IPS DF 6.9 (cell line): ENCODE measurements around the gene CPS1.

Experiments used
- DNase-seq: peaks from one replicate; pipeline ENCODE4 v3.0.0-alpha.2; 2013; ENCODE audit warnings: low read depth, low spot score
- H3K27ac ChIP-seq: one replicate; pipeline ENCODE4 v1.5.1; 2013; ENCODE audit warnings: low read length, control low read depth
- H3K27me3 ChIP-seq: 2 replicates; pipeline ENCODE4 v1.6.1; 2013; ENCODE audit warnings: mild to moderate bottlenecking, low read length; ENCODE audit not compliant: control insufficient read depth, insufficient read depth
- H3K36me3 ChIP-seq: 2 replicates; pipeline ENCODE4 v1.6.1; 2013; ENCODE audit warnings: low read length; ENCODE audit not compliant: control insufficient read depth, insufficient read depth
- H3K4me1 ChIP-seq: 2 replicates; pipeline ENCODE4 v1.6.1; 2013; ENCODE audit warnings: low read length; ENCODE audit not compliant: control insufficient read depth, insufficient read depth
- H3K4me3 ChIP-seq: 2 replicates; pipeline ENCODE4 v1.5.1; 2013; ENCODE audit warnings: mild to moderate bottlenecking, low read length
- H3K9me3 ChIP-seq: 2 replicates; pipeline ENCODE4 v1.6.1; 2013; ENCODE audit warnings: low read length, inconsistent platforms; ENCODE audit not compliant: control insufficient read depth, insufficient read depth
- WGBS: extraction: QIAGEN DNeasy Blood & Tissue Kit; methylation state at CpG from one replicate; pipeline ENCODE4 v1.1.7; 2013; ENCODE audit warnings: mixed read lengths, missing lambda C conversion rate; ENCODE audit not compliant: insufficient read length, insufficient coverage; 5-methylcytosine and 5-hydroxymethylcytosine counted together

Gene CPS1

GRCh38 chr2:210562502-210563080, 6.2 kb downstream of the CPS1 start:
- H3K4me3 ChIP-seq = no peak overlapping the region
- no peaks in the 10 kb centered on the region for H3K9me3 ChIP-seq
- DNase-seq = no peak
- H3K27me3 ChIP-seq = no peaks in the 10 kb centered on the region
- WGBS = no CpG with 5 or more reads among the region's 4 CpGs
- H3K4me1 ChIP-seq = no peaks in the 10 kb centered on the region
- no peak overlapping the region for H3K27ac ChIP-seq
- no peaks in the 10 kb centered on the region for H3K36me3 ChIP-seq

DNA sequence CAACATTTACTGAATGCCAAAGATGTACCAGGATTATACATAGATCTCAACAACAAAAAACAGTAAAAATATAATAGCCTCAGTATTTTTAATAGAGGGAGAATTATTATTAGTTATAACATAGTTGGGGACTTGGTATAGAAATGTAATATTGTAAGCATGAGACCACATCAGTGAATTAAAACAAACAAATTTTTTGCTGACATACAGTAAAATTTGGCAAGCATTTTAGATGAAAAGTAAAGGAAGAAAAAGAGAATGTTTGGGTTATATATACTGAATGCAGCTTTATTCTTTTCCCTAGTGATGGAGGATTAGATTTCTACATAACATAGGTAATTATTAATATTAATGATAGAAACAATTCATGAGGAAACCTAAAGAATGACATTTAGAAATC, 10.9 kb downstream of the CPS1 start:
- Histone ChIP-seq H3K4me1 (peaks cover 2% of the 10 kb centered on the region; the same call in 1 of the 2 replicates), H3K27ac (no peak overlapping the region), H3K36me3 (no peaks in the 10 kb centered on the region), H3K4me3 (no peak overlapping the region), H3K27me3 (no peaks in the 10 kb centered on the region), H3K9me3 (no peaks in the 10 kb centered on the region)
- DNase-seq = no peak

GRCh38 chr2:210568108-210568507, 11.7 kb downstream of the CPS1 start:
- H3K36me3 ChIP-seq = no peaks in the 10 kb centered on the region
- WGBS = no CpG with 5 or more reads among the region's 2 CpGs
- no peaks in the 10 kb centered on the region for H3K27me3 ChIP-seq
- peaks cover 2% of the 10 kb centered on the region; the same call in 1 of the 2 replicates for H3K4me1 ChIP-seq
- DNase-seq = no peak
- no peak overlapping the region for H3K4me3 ChIP-seq
- H3K9me3 ChIP-seq = no peaks in the 10 kb centered on the region
- no peak overlapping the region for H3K27ac ChIP-seq

DNA sequence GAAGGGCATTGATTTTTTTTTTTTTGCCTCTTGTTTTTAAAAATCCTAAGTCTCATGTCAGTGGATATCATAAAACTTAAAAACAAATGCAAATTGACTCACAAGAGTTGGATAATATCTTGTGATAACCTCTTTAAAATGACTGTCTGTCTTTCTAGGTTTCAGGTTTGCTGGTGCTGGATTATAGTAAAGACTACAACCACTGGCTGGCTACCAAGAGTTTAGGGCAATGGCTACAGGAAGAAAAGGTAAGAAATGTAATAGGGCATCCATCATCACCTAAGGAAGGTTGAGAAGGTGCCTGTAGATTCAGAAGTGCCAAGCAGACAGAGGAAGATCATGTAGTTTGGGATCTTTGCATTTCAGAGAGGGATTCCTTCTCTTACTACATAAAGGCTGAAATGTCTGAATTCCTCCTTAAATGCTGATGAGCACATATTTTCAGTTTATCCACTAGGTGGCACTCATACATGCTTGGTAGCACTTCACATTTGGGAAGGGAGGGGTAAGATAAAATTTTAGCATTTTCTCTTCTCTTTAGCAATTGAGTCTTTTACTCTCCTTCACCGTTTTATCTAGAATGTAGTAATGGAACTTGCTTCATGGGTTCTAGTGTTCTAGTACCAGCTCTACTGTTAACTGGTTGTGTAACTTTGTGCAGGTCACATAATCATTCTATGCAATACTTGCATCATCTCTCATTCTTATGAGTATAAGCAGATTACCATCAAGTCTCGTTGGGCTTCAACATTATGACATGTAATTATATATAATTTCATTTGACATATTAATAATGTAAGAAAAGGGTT, 21.1 kb downstream of the CPS1 start:
- Histone ChIP-seq H3K4me1 (no peaks in the 10 kb centered on the region), H3K4me3 (no peak overlapping the region), H3K36me3 (no peaks in the 10 kb centered on the region), H3K27ac (no peak overlapping the region), H3K27me3 (no peaks in the 10 kb centered on the region), H3K9me3 (no peaks in the 10 kb centered on the region)
- no peak for DNase-seq
- no CpG with 5 or more reads among the region's 2 CpGs for WGBS

- DNase-seq = no peak
- Histone ChIP-seq H3K36me3 (no peaks in the 10 kb centered on the region), H3K4me3 (no peak overlapping the region), H3K9me3 (no peaks in the 10 kb centered on the region), H3K27ac (no peak overlapping the region), H3K27me3 (no peaks in the 10 kb centered on the region), H3K4me1 (no peaks in the 10 kb centered on the region)
- WGBS = no CpG with 5 or more reads among the region's 2 CpGs
Measured at GRCh38 chr2:210584834-210585233, 28.4 kb downstream of the CPS1 start.

GRCh38 chr2:210586381-210586780, 30.0 kb downstream of the CPS1 start:
- Histone ChIP-seq H3K27ac (no peak overlapping the region), H3K27me3 (no peaks in the 10 kb centered on the region), H3K4me1 (no peaks in the 10 kb centered on the region), H3K36me3 (no peaks in the 10 kb centered on the region), H3K9me3 (no peaks in the 10 kb centered on the region), H3K4me3 (no peak overlapping the region)
- no peak for DNase-seq

DNA sequence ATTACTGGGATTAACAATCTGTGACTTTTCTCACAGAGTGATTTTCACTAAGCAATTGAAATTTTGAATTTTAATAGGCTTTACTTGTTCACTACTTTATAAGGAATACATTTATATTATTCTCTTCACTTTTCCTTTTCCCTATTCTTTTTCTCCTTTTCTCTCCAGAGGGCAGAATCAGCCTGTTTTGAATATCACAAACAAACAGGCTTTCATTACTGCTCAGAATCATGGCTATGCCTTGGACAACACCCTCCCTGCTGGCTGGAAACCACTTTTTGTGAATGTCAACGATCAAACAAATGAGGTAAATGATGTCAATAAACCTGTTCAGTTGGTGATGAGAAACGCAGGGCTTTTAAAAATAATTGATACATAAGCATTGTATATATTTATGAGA, 35.3 kb downstream of the CPS1 start:
- H3K27ac ChIP-seq = no peak overlapping the region
- H3K4me3 ChIP-seq = no peak overlapping the region
- H3K27me3 ChIP-seq = no peaks in the 10 kb centered on the region
- no peaks in the 10 kb centered on the region; the same call in 1 of the 2 replicates for H3K4me1 ChIP-seq
- H3K36me3 ChIP-seq = no peaks in the 10 kb centered on the region
- no peaks in the 10 kb centered on the region for H3K9me3 ChIP-seq
- DNase-seq = no peak
- no CpG with 5 or more reads among the region's 2 CpGs for WGBS

DNA sequence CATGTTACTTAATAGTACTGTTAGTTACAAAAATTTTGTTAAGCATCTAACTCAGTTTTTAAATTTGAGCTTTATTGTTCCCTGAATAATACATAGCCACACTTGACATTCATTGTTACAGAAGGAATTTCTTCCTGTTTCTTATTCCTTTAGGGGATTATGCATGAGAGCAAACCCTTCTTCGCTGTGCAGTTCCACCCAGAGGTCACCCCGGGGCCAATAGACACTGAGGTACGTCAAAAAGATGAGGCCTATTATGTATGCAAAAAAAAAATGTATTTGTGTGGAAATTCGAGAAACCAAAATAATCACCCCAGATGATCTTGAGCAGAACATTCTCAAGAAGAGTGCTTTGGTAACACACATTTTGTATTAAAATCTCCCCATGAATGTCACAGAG, 36.3 kb downstream of the CPS1 start:
- Histone ChIP-seq H3K9me3 (no peaks in the 10 kb centered on the region), H3K4me1 (no peaks in the 10 kb centered on the region; the same call in 1 of the 2 replicates), H3K36me3 (no peaks in the 10 kb centered on the region), H3K27me3 (no peaks in the 10 kb centered on the region), H3K27ac (no peak overlapping the region), H3K4me3 (no peak overlapping the region)
- WGBS = no CpG with 5 or more reads among the region's 4 CpGs
- no peak for DNase-seq

- H3K4me3 ChIP-seq = no peak overlapping the region
- no peak for DNase-seq
- no CpG with 5 or more reads among the region's 4 CpGs for WGBS
- H3K36me3 ChIP-seq = no peaks in the 10 kb centered on the region
- H3K9me3 ChIP-seq = no peaks in the 10 kb centered on the region
- H3K27ac ChIP-seq = no peak overlapping the region
- H3K27me3 ChIP-seq = no peaks in the 10 kb centered on the region
- no peaks in the 10 kb centered on the region; the same call in 1 of the 2 replicates for H3K4me1 ChIP-seq
Measured at GRCh38 chr2:210593166-210593565, 36.8 kb downstream of the CPS1 start.

GRCh38 chr2:210598219-210598618, 41.8 kb downstream of the CPS1 start:
- no peak overlapping the region for H3K27ac ChIP-seq
- no peaks in the 10 kb centered on the region for H3K27me3 ChIP-seq
- H3K9me3 ChIP-seq = no peaks in the 10 kb centered on the region
- WGBS = no CpG with 5 or more reads among the region's 3 CpGs
- H3K4me1 ChIP-seq = no peaks in the 10 kb centered on the region
- no peak for DNase-seq
- H3K4me3 ChIP-seq = no peak overlapping the region
- H3K36me3 ChIP-seq = no peaks in the 10 kb centered on the region

GRCh38 chr2:210599476-210599875, 43.1 kb downstream of the CPS1 start:
- no peak overlapping the region for H3K27ac ChIP-seq
- H3K9me3 ChIP-seq = no peaks in the 10 kb centered on the region
- no peaks in the 10 kb centered on the region for H3K4me1 ChIP-seq
- DNase-seq = no peak
- no peak overlapping the region for H3K4me3 ChIP-seq
- no peaks in the 10 kb centered on the region for H3K36me3 ChIP-seq
- no CpG with 5 or more reads among the region's 1 CpG for WGBS
- H3K27me3 ChIP-seq = no peaks in the 10 kb centered on the region
